DND-41 (cell line): ENCODE results near the gene AKR1C2.

Experiments
- CTCF ChIP-seq: IDR thresholded peaks from 2 replicates; pipeline ENCODE4 v1.5.1; 2012; ENCODE audit warnings: borderline replicate concordance, low read length, moderate library complexity, mild to moderate bottlenecking; ENCODE audit not compliant: poor library complexity, severe bottlenecking; ENCODE audit errors: extremely low read depth
- EZH2 ChIP-seq: IDR thresholded peaks from 3 replicates; pipeline ENCODE4 v1.6.1; 2012; ENCODE audit warnings: borderline replicate concordance, low read depth, mild to moderate bottlenecking, moderate library complexity, low read length, inconsistent platforms; ENCODE audit not compliant: severe bottlenecking

GRCh38 chr10:5042922-5043321 is 39.3 kb upstream of the AKR1C2 start:
- TF ChIP-seq EZH2, result no peak
- no peak for TF ChIP-seq CTCF
